Hematopoietic multipotent progenitor cell treated with erythropoietin and hydrocortisone succinate and interleukin-3 and kit ligand, for 4 days (in vitro differentiated cells): ENCODE data around the gene PRSS1.
A peak's percentile ranks its signal among the peaks of the same experiment; 100 is the strongest.
"Not testable (repeated sequence)": the region's sequence is repeated elsewhere in the genome, so short reads cannot be mapped to it uniquely, and the experiment has no call there.

Source experiments
- DNase-seq: peaks from one replicate; pipeline ENCODE4 v3.0.0-alpha.2; 2015

Gene PRSS1

GRCh38 chr7:142773937-142774744 is 24.9 kb downstream of the PRSS1 start:
- no peak for DNase-seq

- DNase-seq, result no peak
Observed at GRCh38 chr7:142774826-142775225, 25.6 kb downstream of the PRSS1 start.

- not testable (repeated sequence) for DNase-seq
Observed at GRCh38 chr7:142775351-142776115, 26.3 kb downstream of the PRSS1 start.

- peak; percentile 24 for DNase-seq
Observed at GRCh38 chr7:142776206-142776844, 27.1 kb downstream of the PRSS1 start.

GRCh38 chr7:142776845-142777225 is 27.6 kb downstream of the PRSS1 start:
- DNase-seq, result not testable (repeated sequence)

GRCh38 chr7:142777318-142777717 is 28.0 kb downstream of the PRSS1 start:
- no peak for DNase-seq

- DNase-seq, result peak; percentile 98
Observed at GRCh38 chr7:142782922-142783900, 33.9 kb downstream of the PRSS1 start.

GRCh38 chr7:142784096-142784495 is 34.8 kb downstream of the PRSS1 start:
- peak; percentile 67 for DNase-seq

GRCh38 chr7:142784716-142785115 is 35.4 kb downstream of the PRSS1 start:
- DNase-seq, result no peak

- DNase-seq, result no peak
Observed at GRCh38 chr7:142785841-142786250, 36.6 kb downstream of the PRSS1 start.

- DNase-seq, result no peak
Observed at GRCh38 chr7:142787034-142787768, 37.9 kb downstream of the PRSS1 start.

- no peak for DNase-seq
Observed at GRCh38 chr7:142787783-142788182, 38.5 kb downstream of the PRSS1 start.

GRCh38 chr7:142788303-142789289 is 39.3 kb downstream of the PRSS1 start:
- DNase-seq, result no peak

- no peak for DNase-seq
Observed at GRCh38 chr7:142789441-142789840, 40.2 kb downstream of the PRSS1 start.

GRCh38 chr7:142790056-142790455 is 40.8 kb downstream of the PRSS1 start:
- DNase-seq, result peak; percentile 39

GRCh38 chr7:142790555-142790954 is 41.3 kb downstream of the PRSS1 start:
- DNase-seq, result peak; percentile 83

GRCh38 chr7:142791502-142791901 is 42.2 kb downstream of the PRSS1 start:
- no peak for DNase-seq

GRCh38 chr7:142792129-142792528 is 42.9 kb downstream of the PRSS1 start:
- no peak for DNase-seq

GRCh38 chr7:142792593-142792992 is 43.3 kb downstream of the PRSS1 start:
- no peak for DNase-seq

GRCh38 chr7:142793156-142793555 is 43.9 kb downstream of the PRSS1 start:
- DNase-seq, result no peak
